Cerebellar cortex (tissue), 1 donor: Measurements from ENCODE around the gene CCDC88C.

ENCODE experiments used
- DNase-seq: peaks from one replicate; pipeline ENCODE4 v3.0.0-alpha.2; 2015; ENCODE audit warnings: low spot score

The CCDC88C gene

GRCh38 chr14:91366749-91367148, 50.9 kb downstream of the CCDC88C start:
- no peak for DNase-seq

DNA sequence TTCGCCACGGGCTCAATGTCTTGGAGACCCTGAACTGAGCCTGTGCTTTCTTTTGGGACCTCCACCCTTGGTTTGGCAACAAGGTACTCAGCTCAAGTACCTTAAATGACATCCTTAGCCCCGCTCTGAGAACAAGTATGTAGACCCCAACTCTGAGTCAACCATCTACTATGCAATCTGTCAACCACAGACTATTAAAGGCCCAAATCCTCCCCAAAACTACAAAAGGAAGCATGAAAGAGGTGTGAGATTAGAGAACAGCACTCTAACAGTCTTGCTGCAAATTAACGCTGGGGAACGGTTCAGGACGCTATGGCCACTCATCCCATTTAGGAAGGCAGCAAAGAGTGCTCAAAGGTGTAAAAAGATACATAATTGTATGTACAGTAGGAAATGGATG, 52.1 kb downstream of the CCDC88C start:
- no peak for DNase-seq

DNA sequence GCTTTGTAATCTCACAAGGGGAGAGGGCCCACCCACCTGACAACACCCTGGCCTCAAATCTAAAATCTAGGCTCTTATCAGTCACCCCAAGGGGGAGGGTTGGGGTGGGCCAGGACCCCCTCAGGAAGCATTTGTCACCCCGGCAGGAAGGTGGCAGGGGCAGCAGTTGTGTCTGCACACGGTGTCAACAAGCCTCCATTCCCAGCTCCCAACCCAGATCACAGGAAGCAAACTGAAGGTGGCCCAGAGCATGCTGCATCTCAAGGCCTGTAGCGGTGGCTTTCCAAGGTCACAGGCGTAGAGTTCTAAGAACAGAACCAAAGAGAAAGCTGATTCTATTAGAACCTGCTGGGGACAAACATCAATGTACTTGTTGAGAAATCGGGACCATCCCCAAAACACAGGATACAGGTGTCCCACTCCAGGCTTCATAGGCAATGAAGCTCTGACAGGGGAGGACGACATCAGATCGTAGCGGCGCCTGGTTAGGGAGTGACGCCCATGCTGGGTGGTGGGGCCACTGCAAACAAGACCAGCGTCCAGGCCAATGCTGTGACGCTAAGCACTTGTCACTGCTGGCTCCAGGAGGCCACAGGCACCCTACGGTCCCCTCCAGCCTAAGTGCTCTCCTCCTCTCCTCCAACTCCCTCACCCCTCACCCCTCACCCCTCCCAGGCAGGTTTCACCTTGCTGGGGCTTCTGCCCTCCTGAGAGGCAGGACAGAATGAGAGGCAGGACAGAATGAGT, 52.9 kb downstream of the CCDC88C start:
- DNase-seq, result no peak

DNA sequence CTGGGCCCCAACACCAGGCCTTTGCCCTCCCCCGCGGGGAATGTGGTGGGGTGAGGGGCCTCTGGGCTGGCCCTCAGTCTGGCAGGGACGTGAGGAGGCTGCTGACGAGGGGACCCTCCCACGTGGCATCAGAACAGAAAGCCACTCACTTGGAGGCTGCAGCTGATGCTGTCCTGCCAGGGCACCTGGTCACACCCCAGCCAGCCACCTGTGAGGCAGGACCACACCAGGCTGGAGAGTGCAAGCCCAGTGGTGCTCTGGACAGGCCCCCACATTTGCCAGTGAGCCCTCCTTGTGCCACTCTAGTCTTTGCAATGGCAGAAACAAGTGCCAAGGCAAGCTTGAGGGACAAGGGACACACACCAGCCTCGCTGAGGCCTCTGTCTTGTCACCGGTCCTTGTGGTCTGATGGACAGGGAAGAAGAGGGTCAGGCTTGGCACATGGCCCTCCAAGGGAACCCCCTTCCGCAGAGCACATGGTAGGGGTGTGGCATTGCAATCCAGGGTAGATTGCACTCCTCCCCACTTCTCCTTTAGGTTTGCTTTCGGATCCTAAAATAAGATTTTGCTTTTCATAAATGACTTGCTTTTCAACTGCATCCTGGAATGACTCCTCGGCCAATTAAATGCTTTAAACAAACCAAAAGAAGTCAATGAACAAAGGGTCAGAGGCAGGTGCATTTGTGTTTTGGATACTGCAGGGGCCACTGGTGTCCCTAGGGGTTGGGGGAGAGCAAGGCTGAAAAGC, 53.7 kb downstream of the CCDC88C start:
- DNase-seq, result no peak

GRCh38 chr14:91361233-91361811, 56.3 kb downstream of the CCDC88C start:
- no peak for DNase-seq

DNA sequence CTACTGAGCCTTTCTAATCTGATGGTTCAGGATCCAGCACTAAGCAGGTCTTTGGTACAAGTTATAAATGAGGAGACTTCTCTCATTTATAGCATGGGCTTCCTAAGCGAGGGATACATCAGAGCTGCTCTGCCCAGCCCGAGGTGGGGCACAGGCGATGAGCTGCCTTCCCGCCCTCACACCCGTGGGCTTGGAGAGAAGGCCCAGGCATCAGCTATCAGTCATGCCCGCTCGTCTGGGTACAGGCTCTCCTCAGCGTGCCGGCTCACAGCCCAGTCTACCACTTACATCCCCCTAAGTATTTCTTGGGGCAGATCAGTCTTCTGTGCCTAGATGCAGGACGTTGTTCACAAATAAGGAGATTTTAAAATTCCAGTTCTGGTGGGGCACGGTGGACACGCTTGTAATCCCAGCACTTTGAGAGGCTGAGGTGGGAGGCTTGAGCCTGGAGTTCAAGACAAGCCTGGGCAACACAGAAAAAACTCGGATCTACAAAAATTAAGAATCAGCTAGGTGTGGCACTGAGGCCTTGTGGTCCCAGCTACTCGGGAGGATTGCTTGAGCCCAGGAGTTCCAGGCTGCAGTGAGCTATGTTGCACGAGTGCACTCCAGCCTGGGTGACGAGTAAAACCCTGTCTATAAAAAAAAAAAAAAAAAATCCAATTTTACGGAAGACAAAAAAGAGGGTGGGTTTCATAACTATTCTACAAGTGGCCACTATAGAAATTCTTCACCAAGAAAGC, 57.0 kb downstream of the CCDC88C start:
- no peak for DNase-seq

GRCh38 chr14:91358654-91359220, 58.9 kb downstream of the CCDC88C start:
- no peak for DNase-seq

- DNase-seq, result no peak
Observed at GRCh38 chr14:91358025-91358319, 59.6 kb downstream of the CCDC88C start.

GRCh38 chr14:91357272-91358024, 60.2 kb downstream of the CCDC88C start:
- no peak for DNase-seq

DNA sequence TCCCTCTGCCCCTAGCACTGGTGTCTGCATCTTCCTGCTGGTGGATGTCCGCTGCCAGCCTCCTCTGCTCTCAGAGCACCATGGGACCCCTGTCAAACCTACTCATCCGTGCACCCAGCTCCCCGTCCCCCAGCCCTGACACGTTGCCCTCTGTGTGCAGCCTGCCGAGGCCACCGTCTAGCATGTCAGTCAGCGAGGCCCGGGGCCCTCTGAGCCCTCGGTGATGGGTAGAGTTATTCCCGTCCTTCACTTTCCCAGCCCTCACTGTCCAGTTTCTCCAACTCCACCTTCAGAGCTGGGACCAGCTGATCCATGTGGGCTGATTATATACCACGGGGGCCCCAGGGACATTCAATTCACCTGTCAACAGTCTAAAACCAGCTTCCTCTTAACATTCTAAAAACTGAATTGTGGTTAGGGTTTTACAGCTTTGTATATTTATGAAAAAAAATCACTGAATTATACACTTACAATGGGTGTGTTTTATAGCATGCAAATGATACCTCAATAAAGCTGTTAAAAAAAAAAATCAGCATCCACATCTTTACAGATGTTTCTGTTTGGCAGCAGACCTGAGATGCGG, 61.3 kb downstream of the CCDC88C start:
- no peak for DNase-seq

- no peak for DNase-seq
Observed at GRCh38 chr14:91354979-91355685, 62.5 kb downstream of the CCDC88C start.

- no peak for DNase-seq
Observed at GRCh38 chr14:91354221-91354916, 63.3 kb downstream of the CCDC88C start.

- DNase-seq, result no peak
Observed at GRCh38 chr14:91352728-91353692, 64.6 kb downstream of the CCDC88C start.

DNA sequence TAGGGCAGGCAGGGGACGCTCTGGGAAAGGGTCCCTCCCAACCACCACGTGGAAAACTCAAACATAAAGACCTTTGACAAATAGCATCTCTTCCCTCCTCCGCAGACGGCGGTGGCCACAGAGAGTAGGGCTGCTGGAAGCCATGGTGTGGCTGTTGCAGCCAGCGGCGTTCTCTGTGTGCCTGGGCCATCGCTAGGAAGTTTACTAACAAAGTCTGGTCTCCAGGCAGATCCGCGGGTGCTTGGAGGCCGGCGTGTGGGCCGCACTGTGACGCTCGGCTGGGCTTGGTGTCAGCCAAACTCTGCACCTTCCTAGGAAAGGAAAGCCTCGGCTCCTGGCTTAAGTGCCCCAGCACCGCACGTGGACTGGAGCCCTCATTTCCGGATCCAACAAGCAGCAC, 65.6 kb downstream of the CCDC88C start:
- no peak for DNase-seq

- DNase-seq, result no peak
Observed at GRCh38 chr14:91351512-91351862, 66.1 kb downstream of the CCDC88C start.

DNA sequence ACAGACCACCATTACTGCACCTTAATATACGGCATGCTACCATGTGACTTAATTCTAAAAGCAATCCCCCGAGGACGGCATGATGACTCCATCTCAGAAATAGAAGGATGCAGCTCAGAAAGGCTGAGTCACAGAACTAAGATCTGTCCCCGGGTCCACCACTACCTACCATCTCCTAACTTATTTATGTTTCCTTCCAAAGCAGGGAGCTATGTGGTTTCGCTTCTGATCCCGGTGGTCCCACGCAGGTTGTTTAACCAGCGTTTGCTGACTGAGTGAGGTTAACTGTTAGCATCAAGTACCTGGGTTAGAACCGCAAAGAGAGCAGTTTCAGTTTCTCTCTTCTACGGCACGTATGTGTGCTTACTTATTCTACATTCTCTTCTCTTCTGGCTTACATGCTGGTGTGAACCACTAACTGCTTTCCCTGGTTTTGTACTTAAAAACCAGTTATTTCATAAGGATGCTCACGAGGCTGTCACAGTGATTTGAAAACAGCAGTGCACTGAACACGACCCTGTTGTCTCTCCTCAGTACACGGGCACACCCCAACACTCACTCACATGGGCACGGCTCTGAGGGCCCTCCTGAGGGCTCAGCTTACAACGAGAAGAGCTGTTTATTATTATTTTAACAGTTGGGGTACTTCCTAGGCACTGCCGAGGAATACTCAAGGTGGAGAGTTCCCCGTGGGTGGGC, 66.7 kb downstream of the CCDC88C start:
- no peak for DNase-seq

GRCh38 chr14:91350483-91350812, 67.2 kb downstream of the CCDC88C start:
- no peak for DNase-seq

- no peak for DNase-seq
Observed at GRCh38 chr14:91349481-91350074, 68.0 kb downstream of the CCDC88C start.
